Measurements from ENCODE around the gene GSK3B.

- TF ChIP-seq CTCF (conservative IDR thresholded peaks at IDR 0.05; ENCODE audit: low read depth, low read length) (no peak), EZH2 (IDR thresholded peaks at IDR 0.05; ENCODE audit: borderline replicate concordance, low read depth, low read length, poor library complexity, severe bottlenecking) (no peak)
Observed at GRCh38 chr3:119918992-119919933, 175.0 kb downstream of the GSK3B start.
